Glomerular visceral epithelial cell (primary cell): ENCODE measurements around the gene COX7A2.

Experiments
- DNase-seq: peaks from one replicate; pipeline ENCODE4 v3.0.0-alpha.2; 2016; ENCODE audit errors: extremely low spot score

COX7A2 gene

GRCh38 chr6:75199889-75200288, 43.7 kb downstream of the COX7A2 start:
- no peak for DNase-seq

GRCh38 chr6:75196081-75196687, 47.4 kb downstream of the COX7A2 start:
- DNase-seq: no peak

- no peak for DNase-seq
Observed at GRCh38 chr6:75188221-75188925, 55.2 kb downstream of the COX7A2 start.
